CD8-positive, alpha-beta memory T cell (primary cell): ENCODE results near the gene FAM222A. TPM values are rescaled to one million over a fixed set of nuclear protein-coding genes. Genes with fewer than 3 reads are reported as not detected.

Source experiments
- CTCF ChIA-PET: fragments of 350-600 bp; sonication (Branson Sonifier 250); formaldehyde crosslinking; loops from one replicate; lab custom pipeline; 2021; ENCODE audit warnings: antibody characterized with exemption; lab: Charles Lee
- POLR2A ChIA-PET: fragments of 350-600 bp; sonication (Branson Sonifier 250); formaldehyde crosslinking; loops from one replicate; lab custom pipeline; 2021; ENCODE audit warnings: antibody characterized with exemption; lab: Charles Lee
- DNase-seq, 5 donors: peaks; one replicate each; pipeline versions ENCODE4 v3.0.0 to v3.0.0-alpha.2; 2020 to 2022; ENCODE audit warnings: mixed read lengths in 1 of 5
- H3K27ac ChIP-seq: one replicate; pipeline ENCODE4 v1.7.0; 2013; ENCODE audit warnings: low read depth, mild to moderate bottlenecking, low read length, moderate library complexity
- H3K27me3 ChIP-seq: 2 replicates; pipeline ENCODE4 v1.7.0; 2013; ENCODE audit warnings: low read length, mild to moderate bottlenecking; ENCODE audit not compliant: insufficient read depth, poor library complexity, severe bottlenecking
- H3K36me3 ChIP-seq: 2 replicates; pipeline ENCODE4 v1.7.0; 2013; ENCODE audit warnings: mild to moderate bottlenecking, low read length, moderate library complexity; ENCODE audit not compliant: insufficient read depth
- H3K4me1 ChIP-seq: 2 replicates; pipeline ENCODE4 v1.7.0; 2013; ENCODE audit warnings: mild to moderate bottlenecking, low read length, moderate library complexity; ENCODE audit not compliant: insufficient read depth
- H3K4me3 ChIP-seq: 2 replicates; pipeline ENCODE4 v1.7.0; 2013; ENCODE audit warnings: mild to moderate bottlenecking, low read length
- H3K9me3 ChIP-seq: 2 replicates; pipeline ENCODE4 v1.7.0; 2013; ENCODE audit warnings: mild to moderate bottlenecking, low read length
- H3K27ac Mint-ChIP-seq, 8 donors: one replicate each; pipeline ENCODE4 v1.8.0; 2020 to 2021; ENCODE audit warnings: mixed read lengths in 8 of 8, mild to moderate bottlenecking in 6 of 8, inconsistent platforms in 3 of 8, moderate library complexity in 3 of 8
- H3K27me3 Mint-ChIP-seq, 2 donors: one replicate each; pipeline ENCODE4 v1.8.0; 2020 to 2021; ENCODE audit warnings: mixed read lengths in 2 of 2, mild to moderate bottlenecking in 1 of 2, moderate library complexity in 1 of 2
- H3K36me3 Mint-ChIP-seq, 3 donors: one replicate each; pipeline ENCODE4 v1.8.0; 2020 to 2021; ENCODE audit warnings: mixed read lengths in 3 of 3, inconsistent platforms in 1 of 3, mild to moderate bottlenecking in 1 of 3
- H3K4me1 Mint-ChIP-seq, 3 donors: one replicate each; pipeline ENCODE4 v1.8.0; 2020 to 2021; ENCODE audit warnings: mixed read lengths in 3 of 3, inconsistent platforms in 1 of 3, mild to moderate bottlenecking in 1 of 3
- H3K4me3 Mint-ChIP-seq, 7 donors: one replicate each; pipeline ENCODE4 v1.8.0; 2020 to 2021; ENCODE audit warnings: mixed read lengths in 7 of 7, mild to moderate bottlenecking in 6 of 7, moderate library complexity in 4 of 7, inconsistent platforms in 2 of 7
- H3K9me3 Mint-ChIP-seq, 5 donors: one replicate each; pipeline ENCODE4 v1.8.0; 2020 to 2022; ENCODE audit warnings: mixed read lengths in 5 of 5, mild to moderate bottlenecking in 3 of 5, moderate library complexity in 2 of 5, inconsistent platforms in 1 of 5
- polyA plus RNA-seq: library from polyadenylated mRNA; unstranded; fragments of 300-500 nt; fragmentation: Illumina TruSeq; gene quantifications from one replicate; pipeline ENCODE4 v1.2.3, GENCODE V29; 2021
- total RNA-seq, 2 experiments: library from RNA; stranded (reverse); gene quantifications; one replicate each; pipeline ENCODE4 v1.2.3, GENCODE V29; 2021

FAM222A gene
- total and polyA plus RNA-seq, 3 experiments from 2014 or later, result 0.32 to 3.0 (median 2.0) TPM

GRCh38 chr12:109731806-109732205 is 18.2 kb downstream of the FAM222A start:
- CTCF ChIA-PET, result no interaction called here
- POLR2A ChIA-PET, result no interaction called here
- no peak overlapping the region for H3K27ac ChIP-seq
- peaks cover 5% of the 10 kb centered on the region for H3K27me3 ChIP-seq
- no peaks in the 10 kb centered on the region for H3K36me3 ChIP-seq
- H3K4me1 Mint-ChIP-seq, result no peaks in the 10 kb centered on the region
- peaks cover 18 to 30% of the 10 kb centered on the region in 2 donors for H3K27me3 Mint-ChIP-seq
- no peak overlapping the region for H3K4me3 Mint-ChIP-seq
- H3K4me3 ChIP-seq, result no peak overlapping the region
- H3K9me3 ChIP-seq, result no peaks in the 10 kb centered on the region
- DNase-seq, result peak in 1 of 5 donors; percentile 5
- no peak overlapping the region for H3K27ac Mint-ChIP-seq
- no peaks in the 10 kb centered on the region for H3K4me1 ChIP-seq
- H3K36me3 Mint-ChIP-seq, result peaks cover 0 to 4% (median 2%) of the 10 kb centered on the region in 3 donors
- H3K9me3 Mint-ChIP-seq, result no peaks in the 10 kb centered on the region

- ChIA-PET POLR2A (no interaction called here), CTCF (no interaction called here)
- Histone ChIP-seq H3K4me1 (no peaks in the 10 kb centered on the region), H3K9me3 (no peaks in the 10 kb centered on the region), H3K27me3 (peaks cover 5% of the 10 kb centered on the region), H3K4me3 (no peak overlapping the region), H3K36me3 (no peaks in the 10 kb centered on the region), H3K27ac (no peak overlapping the region)
- DNase-seq, result peak in 1 of 5 donors; percentile 26
- Mint-ChIP-seq H3K27me3 (peaks cover 19 to 30% of the 10 kb centered on the region in 2 donors), H3K9me3 (no peaks in the 10 kb centered on the region), H3K4me1 (no peaks in the 10 kb centered on the region), H3K36me3 (peaks cover 0 to 4% (median 2%) of the 10 kb centered on the region in 3 donors), H3K4me3 (no peak overlapping the region), H3K27ac (peak overlapping the region in 2 of 8 donors; percentile 27 to 68)
Observed at GRCh38 chr12:109732321-109733305, 19.0 kb downstream of the FAM222A start.

- H3K4me1 ChIP-seq, result no peaks in the 10 kb centered on the region
- no peak overlapping the region for H3K4me3 ChIP-seq
- peaks cover 23 to 30% of the 10 kb centered on the region in 2 donors for H3K27me3 Mint-ChIP-seq
- H3K27me3 ChIP-seq, result peaks cover 5% of the 10 kb centered on the region
- no peaks in the 10 kb centered on the region for H3K9me3 Mint-ChIP-seq
- no peak overlapping the region for H3K4me3 Mint-ChIP-seq
- ChIA-PET POLR2A (no interaction called here), CTCF (no interaction called here)
- no peaks in the 10 kb centered on the region for H3K4me1 Mint-ChIP-seq
- peak in 1 of 5 donors; percentile 12 for DNase-seq
- H3K36me3 ChIP-seq, result no peaks in the 10 kb centered on the region
- H3K27ac Mint-ChIP-seq, result no peak overlapping the region
- H3K27ac ChIP-seq, result no peak overlapping the region
- H3K36me3 Mint-ChIP-seq, result peaks cover 0 to 4% (median 2%) of the 10 kb centered on the region in 3 donors
- no peaks in the 10 kb centered on the region for H3K9me3 ChIP-seq
Observed at GRCh38 chr12:109734219-109735000, 20.8 kb downstream of the FAM222A start.

GRCh38 chr12:109735051-109735521 is 21.5 kb downstream of the FAM222A start:
- no peak overlapping the region for H3K27ac ChIP-seq
- H3K4me1 ChIP-seq, result no peaks in the 10 kb centered on the region
- Mint-ChIP-seq H3K9me3 (no peaks in the 10 kb centered on the region), H3K27me3 (peaks cover 23 to 30% of the 10 kb centered on the region in 2 donors), H3K36me3 (peaks cover 0 to 4% (median 2%) of the 10 kb centered on the region in 3 donors), H3K4me1 (no peaks in the 10 kb centered on the region), H3K4me3 (no peak overlapping the region), H3K27ac (no peak overlapping the region)
- CTCF ChIA-PET, result no interaction called here
- H3K9me3 ChIP-seq, result no peaks in the 10 kb centered on the region
- H3K36me3 ChIP-seq, result no peaks in the 10 kb centered on the region
- POLR2A ChIA-PET, result no interaction called here
- DNase-seq, result peak in 1 of 5 donors; percentile 30
- H3K27me3 ChIP-seq, result peaks cover 5% of the 10 kb centered on the region
- H3K4me3 ChIP-seq, result no peak overlapping the region

GRCh38 chr12:109735825-109736551 is 22.4 kb downstream of the FAM222A start:
- no peaks in the 10 kb centered on the region for H3K4me1 ChIP-seq
- ChIA-PET POLR2A (no interaction called here), CTCF (no interaction called here)
- no peak overlapping the region for H3K4me3 ChIP-seq
- Mint-ChIP-seq H3K4me3 (no peak overlapping the region), H3K36me3 (peaks cover 0 to 4% (median 2%) of the 10 kb centered on the region in 3 donors), H3K9me3 (no peaks in the 10 kb centered on the region), H3K4me1 (no peaks in the 10 kb centered on the region), H3K27me3 (peaks cover 27 to 32% of the 10 kb centered on the region in 2 donors), H3K27ac (peak overlapping the region in 1 of 8 donors; percentile 4)
- no peak overlapping the region for H3K27ac ChIP-seq
- no peaks in the 10 kb centered on the region for H3K36me3 ChIP-seq
- DNase-seq, result peak in 1 of 5 donors; percentile 17
- no peaks in the 10 kb centered on the region for H3K9me3 ChIP-seq
- H3K27me3 ChIP-seq, result peaks cover 5% of the 10 kb centered on the region

- Mint-ChIP-seq H3K4me1 (no peaks in the 10 kb centered on the region), H3K36me3 (peaks cover 0 to 4% (median 2%) of the 10 kb centered on the region in 3 donors), H3K9me3 (no peaks in the 10 kb centered on the region), H3K27me3 (peaks cover 30 to 32% of the 10 kb centered on the region in 2 donors), H3K4me3 (no peak overlapping the region), H3K27ac (no peak overlapping the region)
- Histone ChIP-seq H3K4me3 (no peak overlapping the region), H3K4me1 (no peaks in the 10 kb centered on the region), H3K27me3 (peaks cover 5% of the 10 kb centered on the region), H3K9me3 (no peaks in the 10 kb centered on the region), H3K36me3 (no peaks in the 10 kb centered on the region), H3K27ac (no peak overlapping the region)
- ChIA-PET POLR2A (no interaction called here), CTCF (no interaction called here)
- DNase-seq, result peak in 1 of 5 donors; percentile 46
Observed at GRCh38 chr12:109736552-109737108, 23.0 kb downstream of the FAM222A start.

GRCh38 chr12:109737126-109737525 is 23.5 kb downstream of the FAM222A start:
- Mint-ChIP-seq H3K36me3 (peaks cover 0 to 4% (median 2%) of the 10 kb centered on the region in 3 donors), H3K27me3 (peaks cover 30 to 32% of the 10 kb centered on the region in 2 donors), H3K9me3 (no peaks in the 10 kb centered on the region), H3K4me3 (no peak overlapping the region), H3K4me1 (no peaks in the 10 kb centered on the region), H3K27ac (no peak overlapping the region)
- CTCF ChIA-PET, result no interaction called here
- peak in 1 of 5 donors; percentile 33 for DNase-seq
- POLR2A ChIA-PET, result no interaction called here
- Histone ChIP-seq H3K4me3 (no peak overlapping the region), H3K9me3 (no peaks in the 10 kb centered on the region), H3K36me3 (no peaks in the 10 kb centered on the region), H3K27me3 (peaks cover 5% of the 10 kb centered on the region), H3K27ac (no peak overlapping the region), H3K4me1 (no peaks in the 10 kb centered on the region)
